Astrocyte of the spinal cord (primary cell): ENCODE results near the gene OR11A1.

Source experiments
- DNase-seq: peaks from one replicate; pipeline ENCODE4 v3.0.0; 2011; ENCODE audit warnings: low read depth, low spot score
- H3K4me3 ChIP-seq: 2 replicates; pipeline ENCODE4 v1.5.1; 2011; ENCODE audit warnings: low read depth, mild to moderate bottlenecking, low read length, moderate library complexity
- in situ Hi-C: cut with HindIII; loops from 2 replicates; pipeline ENCODE4 v1.10.0; 2017; ENCODE audit warnings: low sequenced_read_pairs
- TF ChIP-seq, protein P1 (sequence below): IDR thresholded peaks from 2 replicates; pipeline ENCODE4 v1.5.1; 2012; ENCODE audit warnings: low read depth, mild to moderate bottlenecking, low read length, inconsistent platforms

OR11A1 gene

DNA sequence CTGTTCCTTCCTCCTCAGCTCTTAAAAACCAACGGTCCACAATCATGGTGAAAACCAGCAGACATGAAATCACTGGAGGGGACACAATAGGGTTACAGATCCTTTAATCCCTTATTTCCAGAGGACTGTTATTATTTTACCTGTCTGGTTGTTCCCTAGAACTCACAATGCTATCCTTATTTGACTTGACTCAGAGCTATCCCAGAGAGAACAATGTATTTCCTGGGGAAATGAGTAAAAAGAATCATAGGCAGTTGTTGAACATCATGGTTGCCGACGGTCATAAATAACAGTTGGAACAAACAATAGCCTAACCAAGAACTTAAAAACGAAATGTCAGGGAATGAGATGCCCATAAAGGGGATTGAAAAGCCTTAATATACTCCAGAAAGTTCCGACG lies 9.4 kb upstream of the OR11A1 start:
- H3K4me3 ChIP-seq, result no peak overlapping the region
- no peak for DNase-seq
- in situ Hi-C loops, result no loop called here
- TF ChIP-seq, protein P1, sequence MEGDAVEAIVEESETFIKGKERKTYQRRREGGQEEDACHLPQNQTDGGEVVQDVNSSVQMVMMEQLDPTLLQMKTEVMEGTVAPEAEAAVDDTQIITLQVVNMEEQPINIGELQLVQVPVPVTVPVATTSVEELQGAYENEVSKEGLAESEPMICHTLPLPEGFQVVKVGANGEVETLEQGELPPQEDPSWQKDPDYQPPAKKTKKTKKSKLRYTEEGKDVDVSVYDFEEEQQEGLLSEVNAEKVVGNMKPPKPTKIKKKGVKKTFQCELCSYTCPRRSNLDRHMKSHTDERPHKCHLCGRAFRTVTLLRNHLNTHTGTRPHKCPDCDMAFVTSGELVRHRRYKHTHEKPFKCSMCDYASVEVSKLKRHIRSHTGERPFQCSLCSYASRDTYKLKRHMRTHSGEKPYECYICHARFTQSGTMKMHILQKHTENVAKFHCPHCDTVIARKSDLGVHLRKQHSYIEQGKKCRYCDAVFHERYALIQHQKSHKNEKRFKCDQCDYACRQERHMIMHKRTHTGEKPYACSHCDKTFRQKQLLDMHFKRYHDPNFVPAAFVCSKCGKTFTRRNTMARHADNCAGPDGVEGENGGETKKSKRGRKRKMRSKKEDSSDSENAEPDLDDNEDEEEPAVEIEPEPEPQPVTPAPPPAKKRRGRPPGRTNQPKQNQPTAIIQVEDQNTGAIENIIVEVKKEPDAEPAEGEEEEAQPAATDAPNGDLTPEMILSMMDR, result no peak

DNA sequence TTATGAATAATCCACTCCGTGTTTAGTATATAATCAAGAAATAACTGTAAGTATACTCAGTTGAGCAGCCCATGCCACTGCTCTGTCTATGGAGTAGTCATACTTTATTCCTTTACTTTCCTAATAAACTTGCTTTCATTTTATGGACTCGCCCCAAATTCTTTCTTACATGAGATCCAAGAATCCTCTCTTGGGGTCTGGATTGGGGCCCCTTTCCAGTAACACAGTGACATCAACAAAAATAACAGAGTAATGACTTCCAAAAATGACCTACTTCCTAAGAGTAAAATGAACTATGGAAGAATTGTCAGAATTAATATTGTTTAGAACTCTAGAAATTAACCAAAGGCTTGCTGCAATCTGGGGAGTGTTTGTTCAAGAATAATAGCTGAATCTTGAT lies 8.9 kb upstream of the OR11A1 start:
- H3K4me3 ChIP-seq, result no peak overlapping the region
- TF ChIP-seq, protein P1, result no peak
- in situ Hi-C loops, result no loop called here
- DNase-seq, result no peak

- DNase-seq, result no peak
- TF ChIP-seq, protein P1, result no peak
- in situ Hi-C loops, result no loop called here
- H3K4me3 ChIP-seq, result no peak overlapping the region
Measured at GRCh38 chr6:29465279-29465678, 8.4 kb upstream of the OR11A1 start.

- H3K4me3 ChIP-seq, result no peak overlapping the region
- in situ Hi-C loops, result no loop called here
- no peak for DNase-seq
- TF ChIP-seq, protein P1, result no peak
Measured at GRCh38 chr6:29462022-29462421, 5.2 kb upstream of the OR11A1 start.

- in situ Hi-C loops, result no loop called here
- TF ChIP-seq, protein P1, result no peak
- no peak overlapping the region for H3K4me3 ChIP-seq
- no peak for DNase-seq
Measured at GRCh38 chr6:29461021-29461814, 4.3 kb upstream of the OR11A1 start.

DNA sequence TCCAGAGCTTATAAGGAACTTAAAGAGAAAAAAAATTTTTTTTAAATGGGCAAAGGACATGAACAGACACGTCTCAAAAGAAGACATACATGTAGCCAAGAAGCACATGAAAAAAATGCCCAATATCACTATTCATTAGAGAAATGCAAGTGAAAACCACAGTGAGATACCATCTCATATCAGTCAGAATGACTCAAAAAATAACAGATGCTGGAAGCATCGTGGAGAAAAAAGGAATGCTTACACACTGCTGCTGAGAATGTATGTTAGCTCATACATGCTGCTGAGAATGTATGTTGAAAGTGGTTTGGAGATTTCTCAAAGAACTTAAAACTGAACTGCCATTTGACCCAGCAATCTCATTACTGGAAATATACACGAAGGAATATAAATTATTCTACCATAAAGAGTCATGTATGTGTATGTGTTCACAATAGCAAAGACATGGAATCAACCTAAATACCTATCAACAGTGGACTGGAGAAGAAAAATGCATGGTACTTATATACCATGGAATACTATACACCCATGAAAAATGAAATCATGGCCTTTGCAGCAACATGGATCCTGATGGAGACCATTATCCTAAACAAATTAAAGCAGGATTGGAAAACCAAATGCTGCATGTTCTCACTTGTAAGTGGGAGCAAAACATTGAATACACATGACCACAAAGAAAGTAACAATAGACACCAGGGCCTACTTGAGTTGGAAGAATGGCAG lies 5.2 kb downstream of the OR11A1 start:
- peak; percentile 16 for DNase-seq
- in situ Hi-C loops, result no loop called here
- H3K4me3 ChIP-seq, result no peak overlapping the region
- TF ChIP-seq, protein P1, result no peak
